ENCODE measurements around the gene ACTG2. TPM values are rescaled to one million over a fixed set of nuclear protein-coding genes. Genes with fewer than 3 reads are reported as not detected.

The ACTG2 gene
- total and polyA plus RNA-seq, 10 of the 15 experiments (the other 5 are each of a cell fraction or from before 2014, with no cell fraction given): 0.06 to 0.97 (median 0.12) TPM; not detected in 7

- TF ChIP-seq PKNOX1 (IDR thresholded peaks at IDR 0.05): peak; percentile 10; the same call in 1 of the 2 replicates
- TF ChIP-seq HDAC6 (IDR thresholded peaks at IDR 0.05; ENCODE audit: unreplicated experiment): no peak
- TF ChIP-seq BCL11A (IDR thresholded peaks at IDR 0.05; ENCODE audit: low read depth, low read length): peak; percentile 48; the same call in 1 of the 2 replicates
- TF ChIP-seq PAX8 (IDR thresholded peaks at IDR 0.05): no peak
- TF ChIP-seq, protein P1, sequence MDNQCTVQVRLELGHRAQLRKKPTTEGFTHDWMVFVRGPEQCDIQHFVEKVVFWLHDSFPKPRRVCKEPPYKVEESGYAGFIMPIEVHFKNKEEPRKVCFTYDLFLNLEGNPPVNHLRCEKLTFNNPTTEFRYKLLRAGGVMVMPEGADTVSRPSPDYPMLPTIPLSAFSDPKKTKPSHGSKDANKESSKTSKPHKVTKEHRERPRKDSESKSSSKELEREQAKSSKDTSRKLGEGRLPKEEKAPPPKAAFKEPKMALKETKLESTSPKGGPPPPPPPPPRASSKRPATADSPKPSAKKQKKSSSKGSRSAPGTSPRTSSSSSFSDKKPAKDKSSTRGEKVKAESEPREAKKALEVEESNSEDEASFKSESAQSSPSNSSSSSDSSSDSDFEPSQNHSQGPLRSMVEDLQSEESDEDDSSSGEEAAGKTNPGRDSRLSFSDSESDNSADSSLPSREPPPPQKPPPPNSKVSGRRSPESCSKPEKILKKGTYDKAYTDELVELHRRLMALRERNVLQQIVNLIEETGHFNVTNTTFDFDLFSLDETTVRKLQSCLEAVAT (IDR thresholded peaks at IDR 0.05): peak; percentile 78; the same call in 1 of the 2 replicates
- TF ChIP-seq, protein P2, sequence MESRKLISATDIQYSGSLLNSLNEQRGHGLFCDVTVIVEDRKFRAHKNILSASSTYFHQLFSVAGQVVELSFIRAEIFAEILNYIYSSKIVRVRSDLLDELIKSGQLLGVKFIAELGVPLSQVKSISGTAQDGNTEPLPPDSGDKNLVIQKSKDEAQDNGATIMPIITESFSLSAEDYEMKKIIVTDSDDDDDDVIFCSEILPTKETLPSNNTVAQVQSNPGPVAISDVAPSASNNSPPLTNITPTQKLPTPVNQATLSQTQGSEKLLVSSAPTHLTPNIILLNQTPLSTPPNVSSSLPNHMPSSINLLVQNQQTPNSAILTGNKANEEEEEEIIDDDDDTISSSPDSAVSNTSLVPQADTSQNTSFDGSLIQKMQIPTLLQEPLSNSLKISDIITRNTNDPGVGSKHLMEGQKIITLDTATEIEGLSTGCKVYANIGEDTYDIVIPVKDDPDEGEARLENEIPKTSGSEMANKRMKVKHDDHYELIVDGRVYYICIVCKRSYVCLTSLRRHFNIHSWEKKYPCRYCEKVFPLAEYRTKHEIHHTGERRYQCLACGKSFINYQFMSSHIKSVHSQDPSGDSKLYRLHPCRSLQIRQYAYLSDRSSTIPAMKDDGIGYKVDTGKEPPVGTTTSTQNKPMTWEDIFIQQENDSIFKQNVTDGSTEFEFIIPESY (IDR thresholded peaks at IDR 0.05): no peak
- no peak for TF ChIP-seq HSF1 (IDR thresholded peaks at IDR 0.05; ENCODE audit: low read depth, low read length)
Observed at GRCh38 chr2:73896362-73897239, 3.8 kb downstream of the ACTG2 start (continued).
